ENCODE results near the gene RIPOR1.

Gene RIPOR1

GRCh38 chr16:67560827-67561342 lies 32.3 kb downstream of the RIPOR1 start:
- ChIA-PET CTCF (interaction anchor here (0.9 to 11.4 kb wide), 15 partner anchors 9 to 108 kb away, joined by 3 to 206 read pairs (median 10); partner anchors contain the start of genes ACD and CARMIL2), POLR2A (interaction anchor here (0.7 to 1.3 kb wide), 3 partner anchors 23 to 167 kb away, joined by 3 to 5 read pairs (median 4); partner anchors contain the start of gene ATP6V0D1)
- TF ChIP-seq CTCF (IDR thresholded peaks at IDR 0.05; ENCODE audit: control extremely low read depth, extremely low read depth, low read depth, missing control alignments), result no peak
- DNase-seq (ENCODE audit: extremely low spot score), result no peak

GRCh38 chr16:67561501-67561823 lies 32.8 kb downstream of the RIPOR1 start:
- TF ChIP-seq CTCF (IDR thresholded peaks at IDR 0.05; ENCODE audit: control extremely low read depth, extremely low read depth, low read depth, missing control alignments), result no peak
- ChIA-PET CTCF (interaction anchor here (0.9 to 11.4 kb wide), 29 partner anchors 10 to 255 kb away, joined by 3 to 206 read pairs (median 7); partner anchors contain the start of genes ACD, ATP6V0D1, C16orf86 and CARMIL2), POLR2A (interaction anchor here (0.5 to 2.1 kb wide), 7 partner anchors 14 to 510 kb away, joined by 3 to 9 read pairs (median 4); partner anchors contain the start of gene ATP6V0D1)
- no peak for DNase-seq (ENCODE audit: extremely low spot score)

GRCh38 chr16:67561824-67562525 lies 33.3 kb downstream of the RIPOR1 start:
- TF ChIP-seq CTCF (IDR thresholded peaks at IDR 0.05; ENCODE audit: control extremely low read depth, extremely low read depth, low read depth, missing control alignments), result no peak
- DNase-seq (ENCODE audit: extremely low spot score), result peak; percentile 96
- ChIA-PET POLR2A (interaction anchor here (0.5 to 2.1 kb wide), 9 partner anchors 11 to 509 kb away, joined by 3 to 9 read pairs (median 4); partner anchors contain the start of gene ATP6V0D1), CTCF (interaction anchor here (0.9 to 11.4 kb wide), 32 partner anchors 10 to 255 kb away, joined by 3 to 206 read pairs (median 7); partner anchors contain the start of genes ACD, ATP6V0D1, C16orf86 and CARMIL2)

- peak; percentile 81 for DNase-seq (ENCODE audit: extremely low spot score)
- POLR2A ChIA-PET, result interaction anchor here (0.7 to 2.1 kb wide), 4 partner anchors 11 to 42 kb away, joined by 3 to 9 read pairs (median 4); no protein-coding TSS in a partner anchor
- CTCF ChIA-PET, result interaction anchor here (0.9 to 11.4 kb wide), 33 partner anchors 9 to 254 kb away, joined by 3 to 206 read pairs (median 7); partner anchors contain the start of genes ACD, ATP6V0D1, C16orf86 and CARMIL2
- TF ChIP-seq CTCF (IDR thresholded peaks at IDR 0.05; ENCODE audit: control extremely low read depth, extremely low read depth, low read depth, missing control alignments), result peak; percentile 64
Observed at GRCh38 chr16:67562526-67562917, 33.9 kb downstream of the RIPOR1 start, which contains the start of gene CTCF. CTCF (plus strand) TSS chr16:67562526; CDS start chr16:67610833, 48,307 bp downstream.

- DNase-seq (ENCODE audit: extremely low spot score), result no peak
- POLR2A ChIA-PET, result interaction anchor here (1.1 to 2.1 kb wide), 2 partner anchors 12 to 15 kb away, joined by 4 to 9 read pairs; no protein-coding TSS in a partner anchor
- CTCF ChIA-PET, result interaction anchor here (0.6 to 11.4 kb wide), 29 partner anchors 9 to 319 kb away, joined by 3 to 206 read pairs (median 7); partner anchors contain the start of genes ACD, ATP6V0D1 and CARMIL2
- TF ChIP-seq CTCF (IDR thresholded peaks at IDR 0.05; ENCODE audit: control extremely low read depth, extremely low read depth, low read depth, missing control alignments), result peak; percentile 37
Observed at GRCh38 chr16:67562918-67563707, 34.5 kb downstream of the RIPOR1 start.

Data from GM10248 (cell line).